GM19238 (cell line): ENCODE data around the gene LSMEM2.

Experiments used
- DNase-seq: peaks from one replicate; pipeline ENCODE4 v3.0.0; 2011; ENCODE audit warnings: low spot score; ENCODE audit not compliant: insufficient read length

Gene LSMEM2

GRCh38 chr3:50322115-50322385, 43.2 kb downstream of the LSMEM2 start:
- no peak for DNase-seq

GRCh38 chr3:50322386-50323091, 43.7 kb downstream of the LSMEM2 start, which contains the start of gene HYAL2:
Gene HYAL2 (minus strand): TSS chr3:50322745. CDS start chr3:50320489, 2,256 bp downstream.
- DNase-seq, result no peak

- no peak for DNase-seq
Measured at GRCh38 chr3:50323092-50323600, 44.3 kb downstream of the LSMEM2 start.

- no peak for DNase-seq
Measured at GRCh38 chr3:50323614-50324199, 44.8 kb downstream of the LSMEM2 start.

- DNase-seq, result peak; percentile 53
Measured at GRCh38 chr3:50324351-50325112, 45.6 kb downstream of the LSMEM2 start.

DNA sequence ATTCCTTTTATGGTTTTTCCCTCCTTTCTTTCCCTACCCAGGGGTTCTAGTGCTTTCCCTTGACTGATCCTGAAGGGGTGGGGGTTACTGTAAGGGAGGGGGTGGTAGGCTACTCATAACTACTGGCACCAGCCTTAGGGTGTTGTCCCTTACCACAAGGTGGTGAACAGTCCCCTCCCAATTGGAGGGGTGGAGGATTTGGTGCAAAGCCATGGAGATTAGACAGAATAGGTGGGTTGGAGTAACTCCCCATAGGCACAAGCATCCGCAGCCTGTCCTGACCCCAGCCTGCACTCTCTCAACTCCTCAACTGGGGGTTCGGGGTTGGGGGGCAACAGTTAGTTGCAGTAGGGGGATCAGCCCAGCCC, 46.2 kb downstream of the LSMEM2 start:
- DNase-seq, result no peak

DNA sequence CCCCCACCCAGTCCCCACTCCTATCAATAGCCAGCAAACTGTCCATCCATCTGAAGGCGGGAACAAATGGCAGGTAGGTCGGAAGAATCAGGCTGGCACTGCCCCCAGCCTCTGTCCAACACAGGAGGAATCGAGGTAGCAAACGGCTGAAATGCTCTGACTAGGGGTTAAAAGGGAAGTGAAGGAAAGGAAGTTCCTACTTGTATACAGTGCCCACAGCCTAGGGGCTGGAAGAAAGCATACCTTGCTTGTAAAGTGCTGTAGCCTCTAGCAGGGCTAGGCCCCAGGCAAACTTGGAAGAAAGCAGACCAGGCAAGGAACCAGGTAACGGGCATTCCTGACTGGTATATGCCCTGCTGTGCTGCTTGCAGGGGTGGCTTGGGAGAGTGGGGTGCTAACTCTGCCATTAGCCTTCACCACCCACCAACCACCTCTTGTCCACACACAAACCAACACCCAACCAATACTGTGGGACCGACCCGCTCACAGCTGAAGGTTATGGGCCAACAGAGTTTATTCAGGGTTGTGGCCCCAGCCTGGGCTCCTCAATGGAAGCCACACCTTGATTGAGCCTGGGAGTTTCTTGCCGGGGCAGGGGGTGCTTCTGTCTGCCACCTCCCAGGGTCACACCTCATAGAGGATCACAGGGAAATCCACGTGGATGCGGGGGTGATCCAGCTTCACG, 46.8 kb downstream of the LSMEM2 start:
- DNase-seq, result no peak

GRCh38 chr3:50326182-50326541, 47.3 kb downstream of the LSMEM2 start:
- no peak for DNase-seq

GRCh38 chr3:50327129-50327528, 48.2 kb downstream of the LSMEM2 start:
- DNase-seq, result no peak

DNA sequence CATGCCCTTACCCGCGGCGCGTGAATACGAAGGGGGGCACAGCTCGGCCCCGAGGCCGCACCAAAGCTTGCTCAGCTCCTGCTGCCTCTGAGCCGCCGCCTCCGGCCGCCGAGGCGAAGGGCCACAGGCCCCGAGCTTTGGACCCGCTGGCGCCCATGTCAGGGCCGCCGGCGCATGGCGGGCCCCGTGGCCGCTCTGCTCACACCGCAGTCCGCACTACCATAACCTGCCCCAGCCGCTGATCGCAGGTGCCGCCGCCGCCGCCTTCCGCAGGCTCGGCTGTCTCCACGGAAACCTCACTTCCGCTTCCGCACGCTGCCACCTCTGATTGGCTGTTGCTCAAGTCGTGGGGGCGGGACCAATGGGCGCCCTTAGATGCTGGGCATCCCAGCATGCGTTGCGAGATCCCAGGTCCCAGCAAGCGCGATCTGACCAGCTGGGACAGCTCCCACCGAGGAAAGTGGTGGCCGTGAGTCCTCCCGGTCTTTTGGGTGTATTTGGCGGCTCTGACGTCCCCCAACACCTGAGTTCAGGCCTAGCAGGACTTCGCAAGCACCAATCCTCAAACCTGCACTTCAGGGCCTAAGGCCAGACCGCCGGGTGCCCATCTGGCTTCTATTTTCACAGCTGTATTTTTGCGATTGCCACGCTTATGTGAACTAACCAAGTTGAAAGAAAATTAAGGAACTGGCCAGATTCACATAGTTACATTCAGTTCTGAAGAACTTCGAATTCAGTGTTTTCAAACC, 49.2 kb downstream of the LSMEM2 start, which contains the start of gene TUSC2:
Gene TUSC2 (minus strand): TSS at position 281 of the 749 bp plus-strand sequence. CDS start 124 bp downstream, at position 157.
- peak; percentile 96 for DNase-seq

GRCh38 chr3:50330330-50330729, 51.4 kb downstream of the LSMEM2 start:
- DNase-seq, result no peak

DNA sequence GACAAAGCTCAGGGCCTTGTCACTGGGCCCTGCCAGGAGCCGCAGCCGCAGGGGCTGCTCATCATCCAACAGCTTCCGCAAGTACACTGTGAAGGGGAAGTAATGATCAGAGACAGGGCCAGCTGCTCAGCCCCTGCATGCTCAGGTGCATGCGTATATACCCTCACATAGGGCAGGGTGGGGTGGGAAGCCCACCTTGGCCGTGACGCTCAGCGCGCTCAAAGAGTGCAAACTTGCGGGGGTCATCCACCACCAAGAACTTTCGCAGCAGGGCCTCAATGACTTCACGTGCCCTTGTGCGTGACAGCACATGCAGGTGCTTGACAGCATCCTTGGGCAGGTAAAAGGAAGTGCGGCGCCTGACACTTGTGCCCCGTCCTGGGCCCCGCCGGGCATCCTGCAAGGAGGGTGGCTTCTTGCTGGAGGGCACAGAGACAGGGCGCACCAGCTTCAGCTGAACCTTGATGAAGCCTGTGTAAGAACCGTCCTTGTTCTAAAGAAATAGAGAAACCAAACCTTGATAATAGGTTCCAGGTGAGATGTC, 52.5 kb downstream of the LSMEM2 start:
- no peak for DNase-seq

- no peak for DNase-seq
Measured at GRCh38 chr3:50333744-50334328, 54.9 kb downstream of the LSMEM2 start.

DNA sequence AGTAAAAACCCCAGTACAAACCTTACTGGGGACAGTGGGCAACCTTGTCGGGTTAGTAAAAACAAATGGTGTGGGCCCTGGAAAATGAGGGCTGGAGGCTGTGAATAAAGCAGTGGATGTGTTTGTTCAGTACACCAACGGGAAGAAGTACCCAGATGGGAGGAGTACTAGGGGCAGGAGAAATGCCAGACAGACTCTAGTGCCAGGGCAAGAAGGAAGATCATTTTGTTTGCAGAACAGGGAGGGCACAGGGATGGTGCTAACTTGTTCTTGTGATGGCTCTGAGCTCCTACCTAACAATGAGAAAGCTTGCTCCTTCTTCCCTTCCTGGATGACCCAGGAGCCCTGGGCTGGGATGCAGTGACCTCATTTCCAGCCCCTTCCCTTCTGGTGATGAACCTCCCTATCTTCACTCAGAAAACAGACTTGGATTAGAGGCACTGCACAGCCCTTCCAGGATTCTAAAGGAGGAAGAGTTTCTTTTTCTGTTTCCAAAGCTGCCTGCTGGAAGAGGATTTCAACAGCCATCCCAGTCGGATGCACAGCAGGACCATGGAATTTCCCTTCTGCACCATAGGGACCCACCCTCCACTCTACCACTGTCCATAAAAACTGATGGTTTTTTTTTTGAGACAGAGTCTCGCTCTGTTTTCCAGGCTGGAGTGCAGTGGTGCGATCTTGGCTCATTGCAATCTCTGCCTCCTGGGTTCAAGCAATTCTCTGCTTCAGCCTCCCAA, 55.6 kb downstream of the LSMEM2 start:
- DNase-seq, result no peak

- DNase-seq, result no peak
Measured at GRCh38 chr3:50336452-50337174, 57.7 kb downstream of the LSMEM2 start.

DNA sequence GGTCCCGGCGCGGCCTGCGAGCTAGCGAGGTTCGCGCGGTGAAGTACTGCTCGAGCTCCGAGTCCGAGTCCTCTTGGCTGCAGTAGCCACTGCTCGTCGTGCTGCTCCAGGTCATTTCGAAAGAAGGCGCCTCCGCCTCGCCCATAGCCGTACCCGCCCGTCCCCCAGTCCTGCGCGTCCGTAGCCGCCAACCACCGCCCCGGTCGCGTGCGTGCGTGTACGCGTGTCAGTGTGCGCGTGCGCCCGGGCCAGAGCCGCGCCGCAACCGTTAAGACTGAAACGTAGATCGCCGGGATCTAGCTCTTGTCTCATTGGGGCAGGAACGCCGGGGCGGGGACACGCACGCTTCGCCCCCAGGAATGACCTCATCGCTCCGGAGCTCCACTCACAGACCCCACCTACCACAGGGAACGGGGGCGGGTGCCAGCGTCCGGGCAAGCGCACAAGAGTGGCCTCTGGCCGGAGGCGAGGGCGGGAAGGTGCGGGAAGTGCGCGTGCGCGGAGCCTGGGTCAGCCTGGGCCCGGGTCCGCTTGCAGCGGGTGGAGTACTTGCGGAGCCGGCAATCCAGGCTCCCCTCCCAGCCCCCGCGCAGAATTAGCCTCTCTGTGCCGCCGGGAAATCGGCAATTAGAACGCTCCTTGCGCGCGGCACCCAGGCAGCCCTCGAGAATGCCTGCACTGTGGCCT, 58.4 kb downstream of the LSMEM2 start:
- DNase-seq, result peak; percentile 96
